HG03378 (cell line): ENCODE results near the gene DUSP1.
"Not testable (repeated sequence)": the region's sequence is repeated elsewhere in the genome, so short reads cannot be mapped to it uniquely, and the experiment has no call there.

Source experiments
- ATAC-seq: cut with Tn5 transposase; IDR thresholded peaks from one replicate; pipeline ENCODE4 v1.9.1; 2021; ENCODE audit warnings: mild to moderate bottlenecking, moderate library complexity; ENCODE audit not compliant: unreplicated experiment

DUSP1 gene

DNA sequence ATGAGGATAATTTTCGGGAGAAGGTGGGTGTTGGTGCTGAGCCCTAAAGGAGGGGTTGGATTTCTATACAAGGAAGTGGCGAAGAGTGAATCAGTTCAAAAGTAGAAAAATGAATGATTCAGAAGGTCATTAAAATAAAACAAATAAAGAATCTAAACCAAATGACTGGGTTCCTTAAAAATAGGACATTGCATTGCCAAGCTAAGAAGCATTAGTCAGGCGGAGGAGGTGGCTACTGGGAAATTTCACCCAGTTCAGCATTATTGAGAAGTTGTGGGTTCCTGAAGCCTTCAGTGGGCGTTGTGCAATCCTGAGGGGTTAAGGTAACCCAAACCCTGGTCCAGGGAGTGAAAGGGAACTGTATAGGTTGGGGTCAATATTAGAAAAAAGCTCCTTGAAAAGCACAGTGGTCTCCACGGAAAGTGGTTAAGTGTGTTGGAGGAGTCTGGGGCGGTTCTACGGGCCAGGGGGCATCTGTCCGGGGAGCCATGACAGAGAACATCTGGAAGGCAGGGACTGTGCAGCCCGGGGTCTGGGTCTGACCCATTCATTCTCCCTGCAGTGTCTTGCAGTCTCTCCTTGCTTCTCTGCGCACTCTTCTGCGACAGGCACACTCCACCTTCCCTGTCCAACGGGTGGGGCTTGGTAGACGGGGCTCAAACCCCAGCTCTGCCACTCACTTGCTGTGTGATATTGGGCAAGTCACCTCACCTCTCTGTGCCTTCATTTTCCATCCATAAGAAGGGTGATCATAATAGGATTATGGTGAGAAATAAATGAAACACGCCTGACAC, 27.6 kb upstream of the DUSP1 start:
- ATAC-seq: no peak

DNA sequence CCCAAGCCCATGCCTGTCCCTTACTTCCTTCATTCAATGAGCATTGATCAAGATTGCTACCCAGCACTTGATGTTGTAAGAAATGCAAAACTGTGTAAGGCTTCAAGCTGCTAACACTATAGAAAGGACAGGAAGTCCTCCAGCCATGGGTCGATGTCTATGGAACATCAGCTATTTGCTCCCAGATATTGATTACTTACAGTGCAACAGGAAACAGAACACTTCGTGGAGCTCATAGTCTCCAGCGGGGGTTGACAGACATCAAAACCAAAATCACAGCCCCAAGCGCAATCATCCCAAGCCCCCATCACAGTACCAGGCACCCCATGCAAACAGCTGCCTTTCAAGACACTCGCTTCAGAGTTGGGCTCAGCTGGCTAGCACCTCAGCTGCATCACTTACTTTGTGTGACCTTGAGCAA, 26.8 kb upstream of the DUSP1 start:
- ATAC-seq: no peak

DNA sequence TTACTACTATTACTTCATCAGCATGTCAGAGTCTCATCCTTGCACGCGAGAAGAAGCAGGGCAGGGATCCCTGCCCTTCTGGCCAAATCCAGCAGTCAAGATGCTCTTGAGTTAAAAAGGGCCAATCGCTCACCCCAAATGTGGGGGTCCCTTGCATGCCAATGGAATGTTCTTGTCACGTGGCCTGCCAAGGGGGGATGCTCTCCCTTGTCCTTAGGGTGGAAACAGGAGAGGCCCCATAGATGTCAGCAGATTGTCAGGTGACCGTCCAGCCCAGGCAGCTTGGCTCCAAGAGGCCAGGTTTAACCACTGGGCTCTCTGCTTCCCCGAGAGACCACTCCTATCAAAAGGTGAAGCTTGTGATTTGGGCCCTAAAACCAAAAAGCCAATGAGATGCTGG, 25.3 kb upstream of the DUSP1 start:
- no peak for ATAC-seq

DNA sequence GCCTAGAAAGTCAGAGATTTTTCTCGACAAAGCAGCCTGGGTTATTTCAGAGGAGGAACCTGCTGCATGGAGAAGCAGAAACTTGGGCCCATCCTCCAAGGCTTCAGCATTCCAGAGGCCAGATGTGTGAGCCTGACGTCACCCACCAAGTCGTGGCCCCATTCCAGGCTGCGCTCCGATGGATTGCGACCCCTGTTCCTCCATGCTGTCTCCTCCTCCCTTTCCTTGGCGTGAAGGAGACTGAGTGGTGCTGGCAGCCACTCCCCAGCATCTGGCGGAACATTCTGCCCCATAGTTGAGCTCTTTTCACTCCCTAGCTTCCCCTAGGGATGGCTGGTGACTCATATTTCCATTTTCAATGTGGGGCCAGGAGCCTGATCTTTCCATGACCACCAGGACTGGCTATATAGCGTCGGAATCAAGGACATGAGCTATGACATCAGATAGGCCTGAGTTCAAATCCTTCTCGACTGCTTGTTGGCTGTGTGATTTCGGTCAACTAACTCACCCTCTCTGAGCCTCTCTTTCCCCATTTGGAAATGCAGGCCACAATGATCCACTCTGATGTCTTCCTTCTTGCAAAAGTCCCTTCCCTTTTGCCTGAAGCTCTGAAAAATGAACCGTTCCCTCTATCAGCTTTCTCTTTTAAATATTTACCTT, 24.5 kb upstream of the DUSP1 start:
- no peak for ATAC-seq

DNA sequence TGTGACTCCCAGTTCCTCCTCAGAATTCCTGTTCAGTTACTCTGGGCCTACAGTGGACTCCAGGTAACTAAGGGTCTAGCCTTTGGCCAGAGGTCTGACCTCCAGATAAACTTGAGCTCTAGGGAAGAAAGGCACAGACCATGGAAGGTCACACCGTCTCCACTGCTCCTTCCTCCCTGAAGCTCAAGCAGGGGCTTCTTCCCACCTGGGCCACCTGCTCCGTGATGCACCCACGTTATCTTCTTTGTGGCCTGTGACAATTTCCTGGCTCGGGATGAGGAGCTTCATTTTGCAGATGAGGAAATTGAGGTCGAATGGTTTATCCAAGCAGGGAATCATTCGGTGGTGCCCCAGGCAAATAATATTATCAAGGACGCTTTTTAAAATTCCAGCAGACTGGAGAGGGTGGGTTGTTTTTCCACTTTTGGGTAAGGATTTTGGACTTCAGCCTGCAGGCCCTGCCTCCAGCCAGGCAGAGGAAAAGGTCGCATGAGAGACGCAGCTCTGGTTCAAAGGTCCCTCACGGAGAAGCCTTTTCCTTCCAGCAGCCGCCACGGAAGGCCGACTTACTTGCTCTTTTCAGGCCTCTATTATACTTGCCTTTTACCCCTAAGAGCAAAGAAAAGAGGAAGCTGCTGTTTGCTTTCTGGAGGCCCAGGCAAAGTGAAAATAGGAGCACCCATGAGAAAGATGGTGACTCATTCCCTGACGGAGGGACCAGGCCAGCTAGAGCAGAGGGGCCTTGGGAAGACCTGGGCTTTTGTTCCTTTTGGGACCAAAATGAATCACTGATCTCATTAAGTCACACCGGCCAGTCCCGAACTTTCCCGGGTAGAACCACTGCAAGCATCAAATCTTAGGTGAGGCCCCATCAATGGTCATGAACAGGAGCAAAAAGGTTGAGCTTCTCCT, 22.8 kb upstream of the DUSP1 start:
- no peak for ATAC-seq

DNA sequence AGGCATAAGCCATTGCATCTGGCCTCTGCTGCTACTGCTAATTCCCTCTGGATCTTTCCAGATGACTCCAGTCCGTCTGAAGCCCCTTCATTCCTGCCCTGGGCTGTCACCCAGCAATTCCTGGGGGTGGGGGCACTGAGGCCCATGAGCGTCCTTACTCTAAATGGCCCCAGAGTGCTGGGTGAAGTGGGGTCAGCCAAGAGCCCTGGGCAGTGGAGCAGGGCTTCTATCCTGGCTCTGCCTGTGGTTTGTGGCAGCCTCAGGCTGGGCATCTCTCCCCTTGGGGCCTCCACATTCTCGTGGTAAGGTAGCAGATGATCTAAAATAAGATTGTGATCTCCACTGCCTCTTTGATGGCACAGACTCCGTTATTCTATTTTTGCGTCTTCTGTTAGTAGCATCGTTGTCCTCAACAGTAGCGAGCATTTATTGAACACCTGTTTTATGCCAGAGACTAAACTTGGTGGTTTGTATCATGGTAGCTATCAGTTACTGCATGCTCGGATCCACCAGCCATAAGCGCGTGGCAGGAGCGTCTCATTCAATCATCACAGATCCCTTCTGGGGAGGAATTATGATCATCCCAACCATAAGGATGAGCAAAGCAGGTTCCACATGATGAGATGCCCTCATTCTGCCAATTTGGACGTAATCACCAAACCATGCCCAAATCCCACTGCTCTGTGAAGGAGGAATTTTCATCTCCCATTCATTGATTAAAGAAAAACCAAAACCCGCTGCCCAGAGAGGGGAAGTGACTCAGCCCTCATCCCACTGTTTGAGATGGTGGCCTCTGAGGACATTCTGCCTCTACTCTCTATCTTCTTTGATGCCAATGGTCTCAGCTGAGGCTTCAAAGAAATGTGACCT, 21.9 kb upstream of the DUSP1 start:
- ATAC-seq: no peak

DNA sequence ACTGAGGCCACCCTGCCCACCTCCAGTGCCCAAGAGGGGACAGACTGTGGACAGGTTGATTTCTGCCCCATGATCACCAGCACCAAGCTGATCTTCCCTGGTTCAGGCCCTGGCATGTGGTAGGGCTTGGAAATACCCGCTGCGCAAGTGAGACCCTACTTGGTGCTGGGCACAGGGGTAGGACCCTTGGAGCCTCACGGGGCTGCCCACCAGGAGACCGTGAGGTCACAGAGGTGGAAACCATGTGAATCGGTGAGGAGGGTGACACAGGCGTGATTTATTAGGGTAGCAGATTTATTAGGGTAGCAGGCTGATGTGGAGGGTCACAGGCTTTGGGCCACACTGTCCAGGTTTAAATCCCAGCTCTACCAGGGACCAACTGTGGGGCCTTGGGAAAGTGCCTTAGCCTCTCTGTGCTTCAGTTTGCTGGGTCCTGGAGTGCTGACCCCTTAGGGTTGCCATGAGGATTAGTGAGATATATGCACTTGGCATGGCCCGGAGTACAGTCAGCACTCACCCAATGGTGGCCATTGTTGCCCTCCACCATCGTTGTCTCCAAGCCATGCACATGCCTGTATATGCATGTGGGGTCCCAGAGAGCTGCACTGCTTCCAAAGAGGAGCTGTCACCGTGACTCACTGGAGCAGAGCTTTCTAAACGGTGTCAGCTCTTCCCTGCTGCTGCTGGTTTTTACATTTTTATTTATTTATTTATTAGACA, 20.9 kb upstream of the DUSP1 start:
- ATAC-seq: no peak

DNA sequence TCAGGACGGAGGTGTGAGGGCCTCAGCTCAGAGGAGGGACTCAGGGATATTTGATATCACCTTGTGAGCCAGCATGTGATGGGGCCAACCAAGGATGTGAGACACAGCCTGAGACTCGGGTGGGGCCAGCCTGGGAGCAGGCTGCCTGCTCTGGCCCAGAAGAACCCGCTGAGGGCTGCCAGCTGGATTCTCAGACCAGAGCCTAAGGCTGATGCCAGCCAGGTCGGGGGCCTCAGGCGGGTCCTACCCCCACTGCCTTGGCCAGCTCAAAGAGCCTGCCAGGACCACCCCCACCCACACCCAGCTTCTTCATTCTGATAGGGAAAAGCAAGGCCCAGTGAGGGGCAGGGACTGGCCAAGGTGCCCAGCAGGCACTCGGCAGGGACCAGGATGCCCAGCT, 20.3 kb upstream of the DUSP1 start:
- ATAC-seq: no peak

DNA sequence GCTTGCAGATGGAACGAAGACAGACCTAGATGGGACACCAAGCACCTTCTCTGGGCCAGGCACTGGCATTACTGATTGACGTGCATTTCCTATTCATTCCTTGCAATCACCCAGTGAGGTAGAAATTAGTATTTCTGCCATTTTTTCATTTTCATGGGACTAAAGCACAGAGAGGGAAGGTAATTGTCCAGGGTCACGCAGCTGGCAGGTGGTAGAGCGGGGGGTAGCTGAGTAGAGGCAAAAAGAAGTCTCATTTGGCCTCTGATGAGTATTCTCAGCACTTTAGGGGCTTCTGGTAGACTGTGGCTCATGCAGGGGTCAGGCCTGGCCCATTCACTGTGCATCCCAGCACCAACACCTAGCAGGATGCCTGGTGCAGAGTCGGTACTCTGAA, 19.5 kb upstream of the DUSP1 start:
- ATAC-seq: no peak

DNA sequence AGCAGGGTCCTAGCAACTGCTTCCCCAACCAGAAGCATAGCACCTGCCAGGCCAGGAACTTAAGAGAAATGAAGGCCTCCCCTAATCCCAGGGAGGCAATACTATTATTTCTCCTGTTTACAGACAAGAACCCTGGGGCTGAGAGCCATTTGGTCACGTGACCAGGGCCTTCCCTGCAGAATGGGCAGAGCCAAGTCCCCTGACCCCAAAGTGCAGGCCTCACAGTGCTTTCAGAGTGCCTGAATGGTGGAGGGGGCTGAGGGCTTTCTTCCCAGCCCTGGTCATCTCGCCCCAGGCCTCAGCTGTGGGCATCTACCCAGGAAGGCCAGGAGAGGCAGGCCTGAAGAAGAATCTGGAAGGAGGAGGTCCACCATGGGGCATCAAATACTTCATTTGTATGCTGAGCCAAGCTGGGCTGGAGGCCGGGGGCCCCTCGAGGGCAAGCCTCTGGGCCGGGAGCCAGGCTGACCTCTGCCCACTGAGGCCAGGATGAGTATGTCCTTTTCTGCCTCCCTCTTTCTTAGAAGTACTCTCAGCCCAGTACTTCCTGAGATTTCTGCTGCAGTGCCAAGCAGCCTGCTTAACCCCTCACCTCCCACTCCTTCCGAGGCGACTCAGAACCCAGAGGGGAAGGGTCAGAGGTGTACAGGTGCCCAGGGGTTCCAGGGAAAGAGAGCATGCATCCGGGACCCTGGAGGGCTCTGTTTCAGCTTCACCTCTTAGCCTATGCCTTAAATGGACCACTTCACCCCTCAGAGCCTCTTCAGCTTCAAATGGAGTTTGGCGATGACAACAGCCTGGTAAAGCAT, 18.9 kb upstream of the DUSP1 start:
- no peak for ATAC-seq

DNA sequence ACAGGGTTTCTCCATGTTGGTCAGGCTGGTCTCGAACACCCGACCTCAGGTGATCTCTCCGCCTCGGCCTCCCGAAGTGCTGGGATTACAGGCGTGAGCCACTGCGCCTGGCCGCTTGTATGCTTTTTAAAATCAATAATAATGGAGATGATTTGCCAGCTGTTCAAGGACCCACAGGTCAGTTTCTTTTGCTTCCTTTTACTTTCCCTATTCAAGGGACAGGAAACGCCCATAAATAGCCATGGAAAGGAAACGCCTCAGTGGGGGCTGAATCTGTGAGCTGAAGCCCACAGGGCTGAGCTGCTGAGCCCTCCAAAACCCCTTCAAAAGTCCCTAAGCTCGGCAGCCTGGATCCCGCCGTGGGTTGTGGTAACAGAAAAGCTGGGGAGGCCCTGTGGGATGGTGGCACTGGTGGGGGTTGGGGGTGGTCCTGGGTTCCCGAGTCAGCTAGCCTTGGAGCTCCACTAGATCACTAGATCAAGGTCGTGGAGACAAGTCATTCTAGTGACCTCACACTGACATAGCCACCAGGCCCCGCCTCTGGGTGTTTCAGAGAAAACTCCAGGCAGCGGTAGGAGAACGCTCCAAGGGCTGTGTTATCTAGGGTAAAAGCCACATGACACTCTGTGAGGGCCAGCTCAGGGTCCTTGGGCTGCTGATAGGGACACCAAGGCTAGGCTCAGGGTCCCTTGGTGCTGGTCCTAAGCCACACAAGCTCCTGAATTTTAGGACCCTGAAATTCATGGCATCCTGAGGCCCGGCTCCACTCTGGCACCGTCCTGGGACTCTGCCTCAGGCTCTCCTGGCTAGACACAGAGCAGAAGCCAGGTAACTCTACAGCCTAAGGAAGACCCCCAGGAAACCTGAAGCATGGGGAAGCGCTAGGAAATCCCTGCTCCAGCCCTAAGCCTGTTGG, 18.0 kb upstream of the DUSP1 start:
- ATAC-seq: no peak

DNA sequence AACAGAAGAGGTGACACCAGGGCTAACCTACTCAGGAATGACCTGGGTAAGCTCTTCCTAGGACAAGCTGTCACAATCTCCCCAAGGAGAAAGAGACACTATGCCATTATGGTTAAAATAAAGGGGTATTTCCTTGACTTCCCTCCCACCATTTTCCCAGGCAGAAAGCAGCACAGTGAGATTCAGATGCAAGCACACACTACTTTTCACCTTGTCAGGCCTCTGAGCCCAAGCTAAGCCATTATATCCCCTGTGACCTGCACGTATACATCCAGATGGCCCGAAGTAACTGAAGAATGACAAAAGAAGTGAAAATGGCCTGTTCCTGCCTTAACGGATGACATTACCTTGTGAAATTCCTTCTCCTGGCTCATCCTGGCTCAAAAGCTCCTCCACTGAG, 16.5 kb upstream of the DUSP1 start:
- not testable (repeated sequence) for ATAC-seq

DNA sequence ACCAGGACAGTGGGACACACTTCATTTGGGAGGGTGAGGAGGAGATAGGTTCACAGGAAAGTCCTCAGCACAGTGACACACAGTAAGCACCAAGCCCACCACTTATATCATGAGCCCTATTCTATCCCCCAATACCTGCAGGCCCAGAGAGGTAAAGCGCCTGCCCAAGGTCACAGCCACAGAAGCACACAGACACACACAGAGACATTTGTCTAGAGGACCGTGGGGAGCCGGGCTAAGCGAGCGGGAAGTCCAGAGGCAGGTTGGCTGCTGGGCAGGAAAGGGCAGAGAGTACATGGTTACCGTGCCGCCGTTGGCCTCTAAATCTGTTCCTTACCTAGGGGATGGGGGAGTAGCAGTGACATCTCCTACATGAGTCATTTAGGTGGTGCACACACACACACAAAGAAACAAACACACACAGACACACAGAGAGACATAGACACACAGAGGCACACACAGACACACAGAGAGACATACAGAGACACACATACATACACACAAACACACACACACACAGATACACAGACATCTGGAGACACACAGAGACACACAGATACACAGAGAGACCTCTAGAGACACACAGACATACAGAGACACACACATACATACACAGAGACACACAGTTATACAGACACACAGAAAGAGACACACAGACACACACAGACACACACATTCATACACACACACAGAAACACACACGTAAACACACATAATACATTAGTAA, 15.9 kb upstream of the DUSP1 start:
- ATAC-seq: no peak

DNA sequence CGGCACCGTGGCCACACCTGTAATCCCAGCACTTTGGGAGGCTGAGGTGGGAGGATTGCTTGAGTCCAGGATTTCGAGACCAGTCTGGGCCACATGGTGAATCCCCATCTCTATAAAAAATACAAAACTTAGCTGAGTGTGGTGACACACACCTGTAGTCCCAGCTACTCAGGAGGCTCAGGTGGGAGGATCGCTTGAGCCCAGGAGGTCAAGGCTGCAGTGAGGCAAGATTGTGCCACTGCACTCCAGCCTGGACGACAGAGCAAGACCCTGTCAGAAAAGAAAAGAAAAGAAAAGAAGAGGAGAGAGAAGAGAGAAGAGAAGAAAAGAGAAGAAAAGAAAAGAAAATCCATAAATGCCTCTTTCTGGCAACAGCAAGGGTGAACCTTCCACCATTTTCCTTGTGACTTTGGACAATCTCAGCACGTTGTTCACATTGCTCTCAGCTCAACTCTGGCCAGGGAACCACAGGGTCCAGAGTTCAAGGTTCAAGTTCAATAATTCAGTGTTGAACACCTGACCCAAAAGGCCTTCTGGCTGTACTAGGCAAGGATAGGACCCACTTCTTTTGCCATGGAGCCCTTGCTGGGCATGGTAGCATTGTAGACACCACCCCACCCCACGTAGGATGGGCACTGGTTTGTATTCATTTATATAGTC, 14.6 kb upstream of the DUSP1 start:
- ATAC-seq: no peak

DNA sequence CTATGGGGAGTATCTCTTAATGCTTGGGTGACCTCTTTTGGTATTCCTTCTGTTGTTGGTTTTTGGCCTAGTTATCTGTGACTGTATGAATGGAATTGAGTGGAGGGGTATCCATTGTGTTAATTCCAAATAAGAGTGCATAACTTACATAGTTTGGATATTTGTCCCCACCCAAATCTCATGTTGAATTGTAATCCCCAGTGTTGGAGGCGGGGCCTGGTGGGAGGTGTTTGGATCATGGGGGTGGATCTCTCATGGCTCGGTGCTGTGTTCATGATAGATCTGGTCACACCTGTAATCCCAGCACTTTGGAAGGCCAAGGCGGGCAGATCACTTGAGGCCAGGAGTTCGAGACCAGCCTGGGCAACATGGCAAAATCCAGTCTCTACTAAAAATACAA, 13.2 kb upstream of the DUSP1 start:
- ATAC-seq: not testable (repeated sequence)

DNA sequence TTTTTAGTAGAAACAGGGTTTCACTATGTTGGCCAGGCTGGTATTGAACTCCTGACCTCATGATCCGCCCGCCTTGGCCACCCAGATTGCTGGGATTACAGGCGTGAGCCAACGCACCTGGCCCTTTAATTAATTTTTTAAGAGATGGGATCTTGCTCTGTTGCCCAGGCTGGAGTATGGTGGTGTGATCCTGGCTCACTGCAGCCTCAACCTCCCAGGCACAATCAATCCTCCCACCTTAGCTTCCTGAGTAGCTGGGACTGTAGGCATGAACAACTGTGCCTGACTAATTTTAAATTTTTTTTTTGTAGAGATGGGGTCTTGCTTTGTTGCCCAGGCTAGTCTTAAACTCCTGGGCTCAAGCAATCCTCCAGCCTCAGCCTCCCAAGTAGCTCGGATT, 12.3 kb upstream of the DUSP1 start:
- ATAC-seq: not testable (repeated sequence)
